HG02870 (cell line): ENCODE results near the gene MYOZ3.

Experiments used
- ATAC-seq: cut with Tn5 transposase; IDR thresholded peaks from one replicate; pipeline ENCODE4 v1.9.1; 2021; ENCODE audit warnings: mild to moderate bottlenecking, moderate library complexity; ENCODE audit not compliant: unreplicated experiment

Gene MYOZ3

GRCh38 chr5:150661086-150661485, at the start of gene MYOZ3:
Gene MYOZ3 (plus strand): TSS chr5:150661251. CDS start chr5:150662942, 1,691 bp downstream.
- no peak for ATAC-seq

GRCh38 chr5:150612405-150612804, 48.6 kb upstream of the MYOZ3 start:
- ATAC-seq = no peak

- no peak for ATAC-seq
Measured at GRCh38 chr5:150612905-150613670, 48.0 kb upstream of the MYOZ3 start.

- no peak for ATAC-seq
Measured at GRCh38 chr5:150613991-150614660, 46.9 kb upstream of the MYOZ3 start.

GRCh38 chr5:150614661-150615060, 46.4 kb upstream of the MYOZ3 start:
- ATAC-seq = no peak

GRCh38 chr5:150615141-150615699, 45.8 kb upstream of the MYOZ3 start:
- no peak for ATAC-seq

- ATAC-seq = no peak
Measured at GRCh38 chr5:150616024-150616470, 45.0 kb upstream of the MYOZ3 start.

GRCh38 chr5:150616506-150616905, 44.5 kb upstream of the MYOZ3 start:
- ATAC-seq = no peak

GRCh38 chr5:150618163-150618562, 42.9 kb upstream of the MYOZ3 start:
- no peak for ATAC-seq

- no peak for ATAC-seq
Measured at GRCh38 chr5:150618588-150619281, 42.3 kb upstream of the MYOZ3 start.

GRCh38 chr5:150619359-150620230, 41.5 kb upstream of the MYOZ3 start:
- no peak for ATAC-seq

- no peak for ATAC-seq
Measured at GRCh38 chr5:150621301-150621700, 39.8 kb upstream of the MYOZ3 start.

- ATAC-seq = no peak
Measured at GRCh38 chr5:150622157-150622556, 38.9 kb upstream of the MYOZ3 start.

- no peak for ATAC-seq
Measured at GRCh38 chr5:150623152-150623877, 37.7 kb upstream of the MYOZ3 start.

- no peak for ATAC-seq
Measured at GRCh38 chr5:150623878-150624216, 37.2 kb upstream of the MYOZ3 start.

- no peak for ATAC-seq
Measured at GRCh38 chr5:150624334-150625163, 36.5 kb upstream of the MYOZ3 start.

- ATAC-seq = no peak
Measured at GRCh38 chr5:150625164-150625535, 35.9 kb upstream of the MYOZ3 start.

GRCh38 chr5:150625831-150626746, 35.0 kb upstream of the MYOZ3 start:
- peak; percentile 53 for ATAC-seq
